Mesodermal cell (in vitro differentiated cells): ENCODE measurements around the gene INTS3.

Experiments
- H3K27ac ChIP-seq: 2 replicates; pipeline ENCODE4 v1.7.0; 2013; ENCODE audit warnings: mild to moderate bottlenecking, low read depth, low read length, moderate library complexity; ENCODE audit not compliant: severe bottlenecking
- H3K36me3 ChIP-seq: 2 replicates; pipeline ENCODE4 v1.7.1; 2013; ENCODE audit warnings: mild to moderate bottlenecking, low read length, moderate library complexity; ENCODE audit not compliant: control insufficient read depth, insufficient read depth
- H3K4me1 ChIP-seq: one replicate; pipeline ENCODE4 v1.7.1; 2013; ENCODE audit warnings: mild to moderate bottlenecking, low read length; ENCODE audit not compliant: insufficient read depth, control insufficient read depth, poor library complexity, severe bottlenecking
- H3K4me3 ChIP-seq: 2 replicates; pipeline ENCODE4 v1.7.0; 2013; ENCODE audit warnings: low read length, control low read depth, mild to moderate bottlenecking; ENCODE audit not compliant: insufficient read depth, poor library complexity, severe bottlenecking; ENCODE audit errors: extremely low read depth
- H3K9me3 ChIP-seq: 2 replicates; pipeline ENCODE4 v1.7.1; 2013; ENCODE audit warnings: mild to moderate bottlenecking, low read length, moderate library complexity; ENCODE audit not compliant: control insufficient read depth
- WGBS, 2 experiments: methylation state at CpG; one replicate each; pipeline ENCODE4 v1.1.5; 2013; ENCODE audit warnings: missing lambda C conversion rate in 2 of 2; ENCODE audit not compliant: insufficient coverage in 2 of 2; 5-methylcytosine and 5-hydroxymethylcytosine counted together

Gene INTS3

DNA sequence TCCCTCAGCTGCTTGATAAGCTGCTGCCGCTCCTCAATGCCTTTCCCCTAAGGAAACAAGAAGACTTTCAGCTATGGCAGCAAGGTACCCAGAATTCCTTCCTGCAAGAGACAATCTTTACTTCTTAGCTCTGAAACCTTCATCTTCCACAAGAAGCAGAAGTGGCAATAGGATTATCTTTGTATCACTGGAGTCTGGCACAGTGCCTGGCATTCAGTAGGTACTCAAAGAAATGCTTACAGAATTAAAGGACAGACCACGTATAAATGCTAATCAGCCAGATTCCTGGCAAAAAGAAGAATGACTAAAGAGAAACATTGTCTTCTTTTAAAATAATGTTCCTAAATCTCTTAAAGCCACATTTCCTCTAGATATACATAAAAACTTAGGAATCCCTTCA, 91.0 kb downstream of the INTS3 start:
- Histone ChIP-seq H3K36me3 (peaks cover 83% of the 10 kb centered on the region), H3K4me1 (no peaks in the 10 kb centered on the region), H3K9me3 (no peaks in the 10 kb centered on the region), H3K4me3 (no peak overlapping the region), H3K27ac (no peak overlapping the region)
- 100% methylated on average over 1 of the region's 2 CpGs for WGBS, 2 experiments
